Natural killer cell (primary cell): ENCODE measurements around the gene SEPTIN6. TPM values are rescaled to one million over a fixed set of nuclear protein-coding genes. Genes with fewer than 3 reads are reported as not detected.

Experiments
- ATAC-seq, 3 donors: fragments of 150-1000 bp in 2 of 3; fragments of 200-7000 bp in 1 of 3; cut with Tn5 transposase; 1 replicate in 1 of 3; 2 replicates in 2 of 3; pipeline ENCODE4 v1.10.0; 2021; ENCODE audit warnings: mild to moderate bottlenecking in 2 of 3, moderate library complexity in 2 of 3
- DNase-seq, 2 donors: peaks; one replicate each; pipeline versions ENCODE4 v3.0.0 to v3.0.0-alpha.2; 2013 to 2021; ENCODE audit warnings: mixed read lengths in 1 of 2
- H3K27ac ChIP-seq: one replicate; pipeline ENCODE4 v1.5.1; 2013; ENCODE audit warnings: mild to moderate bottlenecking, low read length
- H3K27me3 ChIP-seq: one replicate; pipeline ENCODE4 v1.6.1; 2013; ENCODE audit warnings: low read length; ENCODE audit not compliant: control insufficient read depth, insufficient read depth
- H3K36me3 ChIP-seq: one replicate; pipeline ENCODE4 v1.6.1; 2013; ENCODE audit warnings: low read length; ENCODE audit not compliant: control insufficient read depth, insufficient read depth
- H3K4me1 ChIP-seq: one replicate; pipeline ENCODE4 v1.6.1; 2013; ENCODE audit warnings: low read length; ENCODE audit not compliant: control insufficient read depth, insufficient read depth
- H3K4me3 ChIP-seq: one replicate; pipeline ENCODE4 v1.5.1; 2013; ENCODE audit warnings: low read length
- H3K9me3 ChIP-seq: one replicate; pipeline ENCODE4 v1.6.1; 2013; ENCODE audit warnings: low read length; ENCODE audit not compliant: control insufficient read depth, insufficient read depth
- H3K27ac Mint-ChIP-seq, 2 donors: one replicate each; pipeline ENCODE4 v1.8.0; 2022; ENCODE audit warnings: mild to moderate bottlenecking in 2 of 2, mixed read lengths in 2 of 2, moderate library complexity in 1 of 2
- H3K27me3 Mint-ChIP-seq, 2 donors: one replicate each; pipeline ENCODE4 v1.8.0; 2022; ENCODE audit warnings: low read depth in 2 of 2, mixed read lengths in 2 of 2
- H3K36me3 Mint-ChIP-seq: one replicate; pipeline ENCODE4 v1.8.0; 2022; ENCODE audit warnings: mixed read lengths
- H3K4me1 Mint-ChIP-seq, 2 donors: one replicate each; pipeline ENCODE4 v1.8.0; 2022; ENCODE audit warnings: mixed read lengths in 2 of 2
- H3K4me3 Mint-ChIP-seq: one replicate; pipeline ENCODE4 v1.8.0; 2022; ENCODE audit warnings: mild to moderate bottlenecking, moderate library complexity, mixed read lengths
- H3K9me3 Mint-ChIP-seq, 2 donors: one replicate each; pipeline ENCODE4 v1.8.0; 2022; ENCODE audit warnings: mixed read lengths in 2 of 2
- CTCF ChIP-seq: fragments of 200-600 bp; IDR thresholded peaks from one replicate; pipeline ENCODE4 v1.8.0; 2022; ENCODE audit warnings: antibody characterized with exemption
- WGBS: methylation state at CpG from one replicate; pipeline ENCODE4 v1.1.7; 2013; ENCODE audit warnings: missing lambda C conversion rate; ENCODE audit not compliant: insufficient coverage; 5-methylcytosine and 5-hydroxymethylcytosine counted together
- intact Hi-C: fragments of 100-400 bp; cut with micrococcal nuclease; formaldehyde crosslinking; loops from one replicate; pipeline ENCODE4 v1.14.2; 2022
- total RNA-seq, 4 donors: library from RNA; stranded (reverse); fragments of 120-200 nt in 1 of 4; gene quantifications; one replicate each; pipeline versions ENCODE4 v1.2.3 to v1.2.4, GENCODE V29; 2013 to 2022

The SEPTIN6 gene
- total RNA-seq, 3 donors from 2014 or later (not counting 1 experiment from before 2014, with no cell fraction given), result 138 to 202 (median 158) TPM

- DNase-seq (no peak), ATAC-seq (no peak)
- Histone ChIP-seq H3K27me3 (no peaks in the 10 kb centered on the region), H3K9me3 (no peaks in the 10 kb centered on the region), H3K4me3 (no peak overlapping the region), H3K4me1 (no peaks in the 10 kb centered on the region), H3K27ac (no peak overlapping the region), H3K36me3 (no peaks in the 10 kb centered on the region)
- Mint-ChIP-seq H3K27ac (no peak overlapping the region), H3K36me3 (no peaks in the 10 kb centered on the region), H3K27me3 (no peaks in the 10 kb centered on the region), H3K4me1 (peaks cover 6% of the 10 kb centered on the region in 2 donors), H3K9me3 (no peaks in the 10 kb centered on the region), H3K4me3 (no peak overlapping the region)
- WGBS, result 94% methylated on average over 5 of the region's 5 CpGs
- intact Hi-C loops, result no loop called here
- no peak for TF ChIP-seq CTCF
These were observed 35.5 kb upstream of the SEPTIN6 start for GRCh38 chrX:119728487-119728886.

GRCh38 chrX:119726900-119727555, 34.1 kb upstream of the SEPTIN6 start:
- Histone ChIP-seq H3K27ac (no peak overlapping the region), H3K4me3 (no peak overlapping the region), H3K27me3 (no peaks in the 10 kb centered on the region), H3K4me1 (no peaks in the 10 kb centered on the region), H3K9me3 (no peaks in the 10 kb centered on the region), H3K36me3 (no peaks in the 10 kb centered on the region)
- Mint-ChIP-seq H3K9me3 (no peaks in the 10 kb centered on the region), H3K36me3 (no peaks in the 10 kb centered on the region), H3K27ac (peak overlapping the region in 1 of 2 donors; percentile 63), H3K4me3 (no peak overlapping the region), H3K27me3 (no peaks in the 10 kb centered on the region), H3K4me1 (peaks cover 6% of the 10 kb centered on the region in 2 donors)
- ATAC-seq, result peak; percentile 42 to 59 (median 46)
- intact Hi-C loops, result no loop called here
- TF ChIP-seq CTCF, result no peak
- WGBS, result 66% methylated on average over 7 of the region's 7 CpGs
- peak in 1 of 2 donors; percentile 53 for DNase-seq

- no peaks in the 10 kb centered on the region for H3K27me3 ChIP-seq
- no peak for ATAC-seq
- WGBS, result 92% methylated on average over 2 of the region's 2 CpGs
- Mint-ChIP-seq H3K36me3 (no peaks in the 10 kb centered on the region), H3K27me3 (no peaks in the 10 kb centered on the region), H3K4me3 (no peak overlapping the region), H3K9me3 (no peaks in the 10 kb centered on the region), H3K27ac (no peak overlapping the region), H3K4me1 (peaks cover under 1 to 2% of the 10 kb centered on the region in 2 donors)
- no peak for TF ChIP-seq CTCF
- no peaks in the 10 kb centered on the region for H3K4me1 ChIP-seq
- no peak overlapping the region for H3K27ac ChIP-seq
- no peaks in the 10 kb centered on the region for H3K36me3 ChIP-seq
- no peaks in the 10 kb centered on the region for H3K9me3 ChIP-seq
- DNase-seq, result no peak
- intact Hi-C loops, result no loop called here
- H3K4me3 ChIP-seq, result no peak overlapping the region
These were observed 29.0 kb upstream of the SEPTIN6 start for GRCh38 chrX:119721926-119722325.

GRCh38 chrX:119721487-119721886, 28.5 kb upstream of the SEPTIN6 start:
- 95% methylated on average over 6 of the region's 6 CpGs for WGBS

More at GRCh38 chrX:119721487-119721886, 28.5 kb upstream of the SEPTIN6 start:
- ATAC-seq, result no peak
- Histone ChIP-seq H3K27me3 (no peaks in the 10 kb centered on the region), H3K36me3 (no peaks in the 10 kb centered on the region), H3K27ac (no peak overlapping the region), H3K9me3 (no peaks in the 10 kb centered on the region), H3K4me3 (no peak overlapping the region), H3K4me1 (no peaks in the 10 kb centered on the region)
- Mint-ChIP-seq H3K4me3 (no peak overlapping the region), H3K27ac (no peak overlapping the region), H3K9me3 (no peaks in the 10 kb centered on the region), H3K4me1 (no peaks in the 10 kb centered on the region), H3K36me3 (no peaks in the 10 kb centered on the region), H3K27me3 (no peaks in the 10 kb centered on the region)
- DNase-seq, result no peak
- intact Hi-C loops, result no loop called here
- no peak for TF ChIP-seq CTCF
